ENCODE results near the gene RGS14. TPM values are rescaled to one million over a fixed set of nuclear protein-coding genes. Genes with fewer than 3 reads are reported as not detected.

Gene RGS14
- total and polyA plus RNA-seq, 2 donors (not counting 3 experiments of a cell fraction or from before 2014, with no cell fraction given): 4.3 to 7.3 TPM

DNA sequence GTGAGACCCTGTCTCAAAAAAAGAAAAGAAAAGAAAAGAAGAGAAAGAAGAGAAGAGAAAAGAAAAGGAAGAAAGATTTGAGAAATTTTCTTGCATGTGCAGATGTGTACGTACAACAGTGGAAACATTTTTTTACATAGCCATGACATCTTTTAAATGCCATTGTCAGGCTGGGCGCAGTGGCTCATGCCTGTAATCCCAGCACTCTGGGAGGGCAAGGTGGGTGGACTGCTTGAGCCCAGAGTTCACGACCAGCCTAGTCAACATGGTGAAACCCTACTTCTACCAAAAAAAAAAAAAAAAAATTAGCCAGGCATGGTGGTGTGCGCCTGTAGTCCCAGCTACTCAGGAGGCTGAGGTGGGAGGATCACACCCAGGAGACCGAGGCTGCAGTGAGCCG is 12.8 kb upstream of the RGS14 start:
- no peaks in the 10 kb centered on the region for H3K9me1 ChIP-seq (replicated peaks; ENCODE audit: control insufficient read depth, extremely low read depth, insufficient read depth, low read length)
- ChIA-PET POLR2A (interaction anchor here (0.6 kb wide), 1 partner anchor 31 kb away, joined by 5 read pairs; no protein-coding TSS in a partner anchor), CTCF (interaction anchor here (1.0 to 1.8 kb wide), 3 partner anchors 16 to 231 kb away, joined by 3 to 5 read pairs (median 4); no protein-coding TSS in a partner anchor)
- intact Hi-C loops (cut with micrococcal nuclease): no loop called here
- no peak overlapping the region for H3K27ac ChIP-seq (ENCODE audit: insufficient read depth, low read depth, low read length)
- dilution Hi-C loops (cut with MboI; ENCODE audit: extremely low pct_ligation_motif_present, low sequenced_read_pairs): no loop called here
- no peak overlapping the region for H3K4me3 ChIP-seq (replicated peaks in 1 of 3; ENCODE audit: insufficient read depth in 1 of 3, low read depth in 1 of 3, low read length in 3 of 3)
- no TSS peak for BruUV-seq (replicated peaks)
- FAIRE-seq: no peak
- peaks cover 6% of the 10 kb centered on the region for H3K4me1 ChIP-seq (ENCODE audit: control insufficient read depth, extremely low read depth, insufficient read depth, low read length)
- DNase-seq (ENCODE audit: low read depth, low spot score): no peak
- peaks cover 8% of the 10 kb centered on the region in 2 experiments for H3K36me3 ChIP-seq (ENCODE audit: control insufficient read depth in 2 of 2, extremely low read depth in 1 of 2, insufficient read depth in 2 of 2, low read length in 2 of 2)
- no peak overlapping the region for H3K9ac ChIP-seq (replicated peaks; ENCODE audit: extremely low read depth, insufficient read depth, low read length)
- no peaks in the 10 kb centered on the region for H3K9me3 ChIP-seq (replicated peaks; ENCODE audit: control insufficient read depth, insufficient read depth, low read length)
- no peak overlapping the region for H3K4me2 ChIP-seq (ENCODE audit: insufficient read depth, low read length)
- TF ChIP-seq CTCF (IDR thresholded peaks at IDR 0.05; ENCODE audit: extremely low read depth in 1 of 2, insufficient read depth in 1 of 2, low read depth in 1 of 2, low read length in 2 of 2) (no peak), POLR2A (IDR thresholded peaks at IDR 0.05; ENCODE audit: low read depth, low read length) (no peak), EZH2 (IDR thresholded peaks at IDR 0.05; ENCODE audit: borderline replicate concordance, low read depth, low read length, severe bottlenecking) (no peak), MYC (IDR thresholded peaks at IDR 0.05; ENCODE audit: low read depth, low read length) (no peak), JUN (IDR thresholded peaks at IDR 0.05; ENCODE audit: borderline replicate concordance, insufficient read depth, insufficient read length, low read depth) (no peak), POLR2AphosphoS5 (IDR thresholded peaks at IDR 0.05; ENCODE audit: insufficient read depth, low read depth, low read length) (no peak), FOS (IDR thresholded peaks at IDR 0.05; ENCODE audit: borderline replicate concordance, insufficient read depth, low read length) (no peak), GATA2 (IDR thresholded peaks at IDR 0.05; ENCODE audit: insufficient read depth, insufficient read length, low read depth, low read length) (no peak)
- TF ChIP-seq, protein P1, sequence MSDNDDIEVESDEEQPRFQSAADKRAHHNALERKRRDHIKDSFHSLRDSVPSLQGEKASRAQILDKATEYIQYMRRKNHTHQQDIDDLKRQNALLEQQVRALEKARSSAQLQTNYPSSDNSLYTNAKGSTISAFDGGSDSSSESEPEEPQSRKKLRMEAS (IDR thresholded peaks at IDR 0.05; ENCODE audit: insufficient read depth, insufficient read length): no peak
- no peak overlapping the region for H2AFZ ChIP-seq (ENCODE audit: low read depth, low read length)
- H4K20me1 ChIP-seq (replicated peaks; ENCODE audit: control insufficient read depth, extremely low read depth, insufficient read depth, low read length): peaks cover 3% of the 10 kb centered on the region
- no peaks in the 10 kb centered on the region for H3K27me3 ChIP-seq (ENCODE audit: control insufficient read depth in 2 of 2, insufficient read depth in 2 of 2, low read length in 2 of 2)
- peaks cover 62% of the 10 kb centered on the region for H3K79me2 ChIP-seq (ENCODE audit: control insufficient read depth, insufficient read depth, low read length)
